ENCODE measurements around the gene DNAH9. TPM values are rescaled to one million over a fixed set of nuclear protein-coding genes. Genes with fewer than 3 reads are reported as not detected.

DNAH9 gene
- total RNA-seq, 3 donors from 2014 or later (not counting 1 experiment from before 2014, with no cell fraction given) = not detected

- Histone ChIP-seq H3K4me1 (ENCODE audit: control insufficient read depth, insufficient read depth, low read length) (no peaks in the 10 kb centered on the region), H3K4me3 (ENCODE audit: low read length) (no peak overlapping the region), H3K36me3 (ENCODE audit: control insufficient read depth, insufficient read depth, low read length) (no peaks in the 10 kb centered on the region), H3K9me3 (ENCODE audit: control insufficient read depth, insufficient read depth, low read length) (peaks cover 4% of the 10 kb centered on the region), H3K27me3 (ENCODE audit: control insufficient read depth, insufficient read depth, low read length) (no peaks in the 10 kb centered on the region), H3K27ac (ENCODE audit: low read length) (no peak overlapping the region)
- 89% methylated on average over 2 of the region's 2 CpGs for WGBS (ENCODE audit: insufficient coverage)
- Mint-ChIP-seq H3K9me3 (peaks cover 3 to 14% of the 10 kb centered on the region in 2 donors), H3K27ac (no peak overlapping the region), H3K27me3 (ENCODE audit: low read depth in 2 of 2) (no peaks in the 10 kb centered on the region), H3K4me3 (no peak overlapping the region), H3K4me1 (no peaks in the 10 kb centered on the region), H3K36me3 (peaks cover 7% of the 10 kb centered on the region)
- ATAC-seq = no peak
- no peak for DNase-seq
- TF ChIP-seq CTCF (IDR thresholded peaks at IDR 0.05) = no peak
- intact Hi-C loops (cut with micrococcal nuclease) = no loop called here
These were observed 84.4 kb downstream of the DNAH9 start for GRCh38 chr17:11682646-11683045.

GRCh38 chr17:11690681-11691080 is 92.4 kb downstream of the DNAH9 start:
- H3K27ac Mint-ChIP-seq = no peak overlapping the region
- intact Hi-C loops (cut with micrococcal nuclease) = no loop called here
- no peaks in the 10 kb centered on the region for H3K27me3 ChIP-seq (ENCODE audit: control insufficient read depth, insufficient read depth, low read length)
- no peak overlapping the region for H3K27ac ChIP-seq (ENCODE audit: low read length)
- no peak for DNase-seq
- H3K27me3 Mint-ChIP-seq (ENCODE audit: low read depth in 2 of 2) = no peaks in the 10 kb centered on the region
- WGBS (ENCODE audit: insufficient coverage) = 84% methylated on average over 5 of the region's 5 CpGs
- no peak overlapping the region for H3K4me3 ChIP-seq (ENCODE audit: low read length)
- no peak overlapping the region for H3K4me3 Mint-ChIP-seq
- no peak for ATAC-seq
- peaks cover 0 to 3% of the 10 kb centered on the region in 2 donors for H3K9me3 Mint-ChIP-seq
- no peaks in the 10 kb centered on the region for H3K9me3 ChIP-seq (ENCODE audit: control insufficient read depth, insufficient read depth, low read length)
- TF ChIP-seq CTCF (IDR thresholded peaks at IDR 0.05) = no peak
- H3K4me1 ChIP-seq (ENCODE audit: control insufficient read depth, insufficient read depth, low read length) = no peaks in the 10 kb centered on the region
- no peaks in the 10 kb centered on the region for H3K36me3 ChIP-seq (ENCODE audit: control insufficient read depth, insufficient read depth, low read length)
- no peaks in the 10 kb centered on the region for H3K36me3 Mint-ChIP-seq
- H3K4me1 Mint-ChIP-seq = no peaks in the 10 kb centered on the region

GRCh38 chr17:11692688-11693087 is 94.4 kb downstream of the DNAH9 start:
- 96% methylated on average over 9 of the region's 9 CpGs for WGBS (ENCODE audit: insufficient coverage)
- no peak for DNase-seq
- Histone ChIP-seq H3K36me3 (ENCODE audit: control insufficient read depth, insufficient read depth, low read length) (no peaks in the 10 kb centered on the region), H3K27ac (ENCODE audit: low read length) (no peak overlapping the region), H3K4me3 (ENCODE audit: low read length) (no peak overlapping the region), H3K4me1 (ENCODE audit: control insufficient read depth, insufficient read depth, low read length) (no peaks in the 10 kb centered on the region), H3K27me3 (ENCODE audit: control insufficient read depth, insufficient read depth, low read length) (no peaks in the 10 kb centered on the region), H3K9me3 (ENCODE audit: control insufficient read depth, insufficient read depth, low read length) (no peaks in the 10 kb centered on the region)
- ATAC-seq = no peak
- Mint-ChIP-seq H3K27ac (no peak overlapping the region), H3K36me3 (no peaks in the 10 kb centered on the region), H3K4me1 (no peaks in the 10 kb centered on the region), H3K9me3 (peaks cover 2 to 7% of the 10 kb centered on the region in 2 donors), H3K4me3 (no peak overlapping the region), H3K27me3 (ENCODE audit: low read depth in 2 of 2) (no peaks in the 10 kb centered on the region)
- intact Hi-C loops (cut with micrococcal nuclease) = no loop called here
- TF ChIP-seq CTCF (IDR thresholded peaks at IDR 0.05) = no peak

GRCh38 chr17:11693284-11693683 is 95.0 kb downstream of the DNAH9 start:
- TF ChIP-seq CTCF (IDR thresholded peaks at IDR 0.05) = no peak
- H3K9me3 Mint-ChIP-seq = peaks cover 3 to 5% of the 10 kb centered on the region in 2 donors
- Histone ChIP-seq H3K9me3 (ENCODE audit: control insufficient read depth, insufficient read depth, low read length) (no peaks in the 10 kb centered on the region), H3K4me3 (ENCODE audit: low read length) (no peak overlapping the region), H3K27me3 (ENCODE audit: control insufficient read depth, insufficient read depth, low read length) (no peaks in the 10 kb centered on the region), H3K4me1 (ENCODE audit: control insufficient read depth, insufficient read depth, low read length) (no peaks in the 10 kb centered on the region), H3K27ac (ENCODE audit: low read length) (no peak overlapping the region), H3K36me3 (ENCODE audit: control insufficient read depth, insufficient read depth, low read length) (no peaks in the 10 kb centered on the region)
- H3K36me3 Mint-ChIP-seq = no peaks in the 10 kb centered on the region
- intact Hi-C loops (cut with micrococcal nuclease) = no loop called here
- H3K27ac Mint-ChIP-seq = no peak overlapping the region
- H3K4me1 Mint-ChIP-seq = no peaks in the 10 kb centered on the region
- DNase-seq (no peak), ATAC-seq (no peak)
- 95% methylated on average over 11 of the region's 11 CpGs for WGBS (ENCODE audit: insufficient coverage)
- no peak overlapping the region for H3K4me3 Mint-ChIP-seq
- no peaks in the 10 kb centered on the region for H3K27me3 Mint-ChIP-seq (ENCODE audit: low read depth in 2 of 2)

All from natural killer cell (primary cell).